ENCODE results near the gene SORL1. TPM values are rescaled to one million over a fixed set of nuclear protein-coding genes. Genes with fewer than 3 reads are reported as not detected.

The SORL1 gene
- total and polyA plus RNA-seq, 9 of the 15 experiments (the other 6 are each of a cell fraction or from before 2014, with no cell fraction given), result 0.01 to 0.66 TPM; not detected in 7

GRCh38 chr11:121465709-121466062, 13.6 kb downstream of the SORL1 start:
- H3K9ac ChIP-seq (ENCODE audit: insufficient read depth in 1 of 2, low read depth in 2 of 2, low read length in 2 of 2), result no peak overlapping the region
- FAIRE-seq (no peak), DNase-seq (ENCODE audit: extremely low read depth in 1 of 4, low spot score in 3 of 4) (no peak), ATAC-seq (no peak)
- H3K9me1 ChIP-seq (ENCODE audit: control insufficient read depth, insufficient read depth, low read length), result no peaks in the 10 kb centered on the region
- peaks cover 0 to 23% of the 10 kb centered on the region in 2 experiments; a peak in 2 of 5 replicates for H3K27me3 ChIP-seq (ENCODE audit: control insufficient read depth in 2 of 2, insufficient read depth in 2 of 2, low read length in 2 of 2)
- no peaks in the 10 kb centered on the region for H3K9me3 ChIP-seq (replicated peaks; ENCODE audit: control insufficient read depth, insufficient read depth, low read depth, low read length)
- in situ Hi-C loops (cut with MboI), result no loop called here
- intact Hi-C loops (cut with micrococcal nuclease), result no loop called here
- H3K79me2 ChIP-seq (ENCODE audit: control insufficient read depth, insufficient read depth, low read length), result no peaks in the 10 kb centered on the region
- ChIA-PET POLR2A (interaction anchor here (0.6 kb wide), 1 partner anchor 958 kb away, joined by 3 read pairs; no protein-coding TSS in a partner anchor), CTCF (ENCODE audit: low intra/inter-chr PET ratio) (no interaction called here)
- no TSS peak for BruUV-seq (replicated peaks)
- H3K36me3 ChIP-seq (ENCODE audit: control insufficient read depth, insufficient read depth, low read length), result no peaks in the 10 kb centered on the region
- no peak overlapping the region for H3K4me3 ChIP-seq
- H3K4me2 ChIP-seq (ENCODE audit: insufficient read depth, low read length), result no peak overlapping the region
- H2AFZ ChIP-seq (ENCODE audit: low read depth, low read length), result no peak overlapping the region
- H4K20me1 ChIP-seq (replicated peaks; ENCODE audit: control insufficient read depth, insufficient read depth, low read length), result no peaks in the 10 kb centered on the region
- WGBS (ENCODE audit: insufficient coverage, low coverage, missing lambda C conversion rate), result 0% methylated on average over 6 of the region's 8 CpGs
- no peak overlapping the region for H3K27ac ChIP-seq (ENCODE audit: extremely low read depth, low read depth, low read length)
- no peaks in the 10 kb centered on the region; a peak in 1 of 5 replicates for H3K4me1 ChIP-seq (replicated peaks in 1 of 2; ENCODE audit: control insufficient read depth in 2 of 2, insufficient read depth in 2 of 2, low read length in 2 of 2)
- no peak for TF ChIP-seq MYNN (IDR thresholded peaks at IDR 0.05)
- no peak for TF ChIP-seq MYNN (CRISPR knock-in tag; IDR thresholded peaks at IDR 0.05)
- no peak for TF ChIP-seq MLLT1 (IDR thresholded peaks at IDR 0.05)
- TF ChIP-seq MBD2 (IDR thresholded peaks at IDR 0.05; ENCODE audit: borderline replicate concordance, low read depth), result no peak
- no peak for TF ChIP-seq ZNF586 (CRISPR knock-in tag; conservative IDR thresholded peaks at IDR 0.05)
- TF ChIP-seq ZNF165 (CRISPR knock-in tag; IDR thresholded peaks at IDR 0.05; ENCODE audit: borderline replicate concordance), result no peak
- no peak for TF ChIP-seq THAP7 (CRISPR knock-in tag; IDR thresholded peaks at IDR 0.05)
- no peak for TF ChIP-seq ZBTB40 (IDR thresholded peaks at IDR 0.05)
- TF ChIP-seq ZBTB40 (CRISPR knock-in tag; IDR thresholded peaks at IDR 0.05), result no peak
- TF ChIP-seq PCBP2 (IDR thresholded peaks at IDR 0.05; ENCODE audit: low read depth, low read length, poor library complexity, severe bottlenecking), result no peak
- no peak for TF ChIP-seq TCFL5 (CRISPR knock-in tag; conservative IDR thresholded peaks at IDR 0.05)
- TF ChIP-seq FOXA1 (IDR thresholded peaks at IDR 0.05; ENCODE audit: borderline replicate concordance), result no peak
- TF ChIP-seq KLF16 (IDR thresholded peaks at IDR 0.05), result no peak
- no peak for TF ChIP-seq ZSCAN32 (CRISPR knock-in tag; IDR thresholded peaks at IDR 0.05)
